HCT116 (cell line): ENCODE results near the gene ESYT1.

Experiments
- CTCF ChIP-seq, 3 experiments: fragments of 200-600 bp in 1 of 3; sonication (generic) in 1 of 3; IDR thresholded peaks in 2 of 3; conservative IDR thresholded peaks in 1 of 3; 2 replicates each; pipeline ENCODE4 v1.5.1; 2012 to 2017; ENCODE audit warnings: low read depth in 2 of 3, low read length in 2 of 3, antibody characterized with exemption in 1 of 3, borderline replicate concordance in 1 of 3, control low read depth in 1 of 3, mild to moderate bottlenecking in 1 of 3, mixed read lengths in 1 of 3, mixed run types in 1 of 3, moderate library complexity in 1 of 3; ENCODE audit not compliant: insufficient read depth in 1 of 3
- MAX ChIP-seq: IDR thresholded peaks from 2 replicates; pipeline ENCODE4 v1.6.1; 2012

DNA sequence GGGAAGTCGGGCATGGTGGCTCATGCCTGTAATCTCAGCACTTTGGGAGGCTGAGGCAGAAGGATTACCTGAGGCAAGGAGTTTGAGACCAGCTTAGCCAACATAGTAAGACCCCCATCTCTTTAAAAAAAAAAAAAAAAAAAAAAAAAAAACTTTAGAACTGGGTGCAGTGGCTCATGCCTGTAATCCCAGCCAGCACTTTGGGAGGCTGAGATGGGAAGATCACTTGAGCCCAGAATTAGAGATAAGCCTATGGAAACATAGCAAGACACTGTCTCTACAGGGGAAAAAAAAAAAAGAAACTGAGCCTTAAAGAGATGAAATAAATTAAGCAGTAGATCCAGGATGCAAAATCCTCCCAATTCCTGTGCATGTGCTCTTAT is 25.4 kb upstream of the ESYT1 start:
- TF ChIP-seq CTCF (IDR thresholded peaks at IDR 0.05 in 2 of 3, conservative IDR thresholded peaks at IDR 0.05 in 1 of 3; ENCODE audit: borderline replicate concordance in 1 of 3, insufficient read depth in 1 of 3, low read depth in 2 of 3, low read length in 2 of 3), result no peak
- TF ChIP-seq MAX, result no peak
